HepG2 (cell line): ENCODE measurements around the gene PRR29. TPM values are rescaled to one million over a fixed set of nuclear protein-coding genes. Genes with fewer than 3 reads are reported as not detected.

Source experiments
- ATF5 ChIP-seq: sonication (generic); formaldehyde crosslinking; IDR thresholded peaks from 2 replicates; pipeline ENCODE4 v1.4.0; 2020; ENCODE audit warnings: mild to moderate bottlenecking, low read depth, missing genetic modification reagents
- CBFB ChIP-seq: sonication (generic); formaldehyde crosslinking; IDR thresholded peaks from 2 replicates; pipeline ENCODE4 v1.4.0; 2020; ENCODE audit warnings: missing genetic modification reagents
- CBX2 ChIP-seq, 2 experiments: fragments of 200-600 bp in 1 of 2; sonication (generic); formaldehyde crosslinking in 1 of 2; IDR thresholded peaks; 2 replicates each; pipeline versions ENCODE4 v1.7.0 to v1.8.1; 2018 to 2022; ENCODE audit warnings: low read depth in 2 of 2, low read length in 1 of 2, mild to moderate bottlenecking in 1 of 2, missing genetic modification reagents in 1 of 2
- CBX5 ChIP-seq: sonication (generic); formaldehyde crosslinking; IDR thresholded peaks from 2 replicates; pipeline ENCODE4 v1.4.0; 2020; ENCODE audit warnings: missing genetic modification reagents, borderline replicate concordance
- CERS6 ChIP-seq: sonication (generic); formaldehyde crosslinking; IDR thresholded peaks from 2 replicates; pipeline ENCODE4 v1.5.0; 2020; ENCODE audit warnings: missing genetic modification reagents
- FOXK2 ChIP-seq: fragments of 450-650 bp; IDR thresholded peaks from 2 replicates; pipeline ENCODE4 v1.6.1; 2016
- HOXA7 ChIP-seq: sonication (generic); formaldehyde crosslinking; IDR thresholded peaks from 2 replicates; pipeline ENCODE4 v1.8.1; 2022; ENCODE audit warnings: mild to moderate bottlenecking, missing genetic modification reagents, moderate library complexity
- NPAS2 ChIP-seq: sonication (generic); formaldehyde crosslinking; IDR thresholded peaks from 2 replicates; pipeline ENCODE4 v1.8.0; 2022; ENCODE audit warnings: mild to moderate bottlenecking, missing genetic modification reagents, borderline replicate concordance
- PHF21A ChIP-seq: sonication (generic); formaldehyde crosslinking; IDR thresholded peaks from 2 replicates; pipeline ENCODE4 v1.5.0; 2020; ENCODE audit warnings: mild to moderate bottlenecking, missing genetic modification reagents
- ZBTB34 ChIP-seq: sonication (generic); formaldehyde crosslinking; IDR thresholded peaks from 2 replicates; pipeline ENCODE4 v1.8.0; 2022; ENCODE audit warnings: mild to moderate bottlenecking, missing genetic modification reagents
- ZFP36L1 ChIP-seq: sonication (generic); formaldehyde crosslinking; IDR thresholded peaks from 2 replicates; pipeline ENCODE4 v1.8.0; 2022; ENCODE audit warnings: mild to moderate bottlenecking, missing genetic modification reagents, moderate library complexity
- ZNF225 ChIP-seq: sonication (generic); formaldehyde crosslinking; IDR thresholded peaks from 2 replicates; pipeline ENCODE4 v1.4.0; 2020; ENCODE audit warnings: mild to moderate bottlenecking, missing genetic modification reagents
- ZNF253 ChIP-seq: sonication (generic); formaldehyde crosslinking; IDR thresholded peaks from 2 replicates; pipeline ENCODE4 v1.8.0; 2022; ENCODE audit warnings: mild to moderate bottlenecking, missing genetic modification reagents, borderline replicate concordance
- ZNF264 ChIP-seq: sonication (generic); formaldehyde crosslinking; IDR thresholded peaks from 2 replicates; pipeline ENCODE4 v1.4.0; 2020; ENCODE audit warnings: missing genetic modification reagents
- ZNF547 ChIP-seq: sonication (generic); formaldehyde crosslinking; IDR thresholded peaks from 2 replicates; pipeline ENCODE4 v1.5.1; 2020; ENCODE audit warnings: mild to moderate bottlenecking, missing genetic modification reagents
- ZNF570 ChIP-seq: sonication (generic); formaldehyde crosslinking; IDR thresholded peaks from 2 replicates; pipeline ENCODE4 v1.4.0; 2020; ENCODE audit warnings: mild to moderate bottlenecking, missing genetic modification reagents, borderline replicate concordance
- ZNF710 ChIP-seq: sonication (generic); formaldehyde crosslinking; IDR thresholded peaks from 2 replicates; pipeline ENCODE4 v1.5.0; 2020; ENCODE audit warnings: mild to moderate bottlenecking, missing genetic modification reagents, borderline replicate concordance
- ZNF772 ChIP-seq: sonication (generic); formaldehyde crosslinking; IDR thresholded peaks from 2 replicates; pipeline ENCODE4 v1.5.0; 2020; ENCODE audit warnings: mild to moderate bottlenecking, missing genetic modification reagents
- polyA plus RNA-seq, 8 experiments: library from polyadenylated mRNA; depleted of rRNA in 3 of 8; stranded (reverse) in 7 of 8; unstranded in 1 of 8; fragments of >200 nt; fragmentation: Illumina TruSeq in 4 of 8; extraction: Trizol in 4 of 8; gene quantifications; 2 replicates each; pipeline versions ENCODE4 v1.2.1 to v1.2.3, GENCODE V29; 2011 to 2016; ENCODE audit warnings: low read depth in 4 of 8, missing spikeins in 1 of 8, mixed read lengths in 1 of 8; ENCODE audit not compliant: insufficient read depth in 1 of 8
- total RNA-seq, 5 experiments: library from RNA; depleted of rRNA; stranded (reverse); fragments of >200 nt; fragmentation: Illumina TruSeq; extraction: Trizol; gene quantifications; 2 replicates each; pipeline ENCODE4 v1.2.3, GENCODE V29; 2016; ENCODE audit warnings: low read depth in 1 of 5
- TF ChIP-seq, protein P1 (sequence below): sonication (generic); formaldehyde crosslinking; conservative IDR thresholded peaks from 2 replicates; pipeline ENCODE4 v1.4.0; 2020; ENCODE audit warnings: missing genetic modification reagents
- TF ChIP-seq, protein P2 (sequence below): IDR thresholded peaks from 2 replicates; pipeline ENCODE4 v1.6.1; 2016; ENCODE audit warnings: mild to moderate bottlenecking, missing biosample characterization, missing genetic modification reagents
- TF ChIP-seq, protein P3 (sequence below): sonication (generic); formaldehyde crosslinking; IDR thresholded peaks from 2 replicates; pipeline ENCODE4 v1.5.1; 2020; ENCODE audit warnings: mild to moderate bottlenecking, moderate library complexity, missing genetic modification reagents

The PRR29 gene
- total and polyA plus RNA-seq, 2 of the 13 experiments (the other 11 are each of a cell fraction or from before 2014, with no cell fraction given), result 0.07 to 0.20 TPM

DNA sequence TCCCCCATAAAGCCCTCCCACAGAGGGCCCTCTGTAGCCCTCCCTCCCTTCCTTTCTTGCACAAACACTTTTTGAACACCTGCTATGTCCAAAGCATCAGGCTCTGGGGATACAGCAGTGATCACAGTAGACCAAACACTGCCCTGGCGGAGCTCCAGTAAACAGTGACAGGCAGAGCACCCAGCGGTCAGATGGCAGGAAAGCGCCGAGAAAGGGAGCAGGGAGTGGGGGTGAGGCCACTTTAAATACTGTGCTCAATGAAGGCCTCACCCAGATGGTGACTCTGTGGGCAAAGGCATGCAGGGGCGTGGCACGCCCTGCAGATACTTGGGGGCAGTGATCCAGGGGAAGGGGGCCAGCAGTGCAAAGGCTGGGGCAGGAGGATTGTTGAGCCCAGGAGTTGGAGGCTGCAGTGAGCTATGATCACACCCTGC lies 7.6 kb downstream of the PRR29 start (continued):
- TF ChIP-seq CERS6 (CRISPR knock-in tag), result no peak
- no peak for TF ChIP-seq FOXK2
- TF ChIP-seq, protein P1, sequence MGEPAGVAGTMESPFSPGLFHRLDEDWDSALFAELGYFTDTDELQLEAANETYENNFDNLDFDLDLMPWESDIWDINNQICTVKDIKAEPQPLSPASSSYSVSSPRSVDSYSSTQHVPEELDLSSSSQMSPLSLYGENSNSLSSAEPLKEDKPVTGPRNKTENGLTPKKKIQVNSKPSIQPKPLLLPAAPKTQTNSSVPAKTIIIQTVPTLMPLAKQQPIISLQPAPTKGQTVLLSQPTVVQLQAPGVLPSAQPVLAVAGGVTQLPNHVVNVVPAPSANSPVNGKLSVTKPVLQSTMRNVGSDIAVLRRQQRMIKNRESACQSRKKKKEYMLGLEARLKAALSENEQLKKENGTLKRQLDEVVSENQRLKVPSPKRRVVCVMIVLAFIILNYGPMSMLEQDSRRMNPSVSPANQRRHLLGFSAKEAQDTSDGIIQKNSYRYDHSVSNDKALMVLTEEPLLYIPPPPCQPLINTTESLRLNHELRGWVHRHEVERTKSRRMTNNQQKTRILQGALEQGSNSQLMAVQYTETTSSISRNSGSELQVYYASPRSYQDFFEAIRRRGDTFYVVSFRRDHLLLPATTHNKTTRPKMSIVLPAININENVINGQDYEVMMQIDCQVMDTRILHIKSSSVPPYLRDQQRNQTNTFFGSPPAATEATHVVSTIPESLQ (CRISPR knock-in tag), result no peak
- no peak for TF ChIP-seq ZBTB34 (CRISPR knock-in tag)
- no peak for TF ChIP-seq ZNF264 (CRISPR knock-in tag)
- TF ChIP-seq ZFP36L1 (CRISPR knock-in tag), result no peak
- 0 out of 2 replicates have a peak, but pooled peaks have one; percentile 34 for TF ChIP-seq ZNF710
- TF ChIP-seq NPAS2, result no peak
- TF ChIP-seq ZNF225 (CRISPR knock-in tag), result peak; percentile 22; the same call in 1 of the 2 replicates
- no peak for TF ChIP-seq HOXA7 (CRISPR knock-in tag)
- TF ChIP-seq ZNF547, result no peak
- no peak for TF ChIP-seq ZNF570 (CRISPR knock-in tag)
- TF ChIP-seq, protein P2, sequence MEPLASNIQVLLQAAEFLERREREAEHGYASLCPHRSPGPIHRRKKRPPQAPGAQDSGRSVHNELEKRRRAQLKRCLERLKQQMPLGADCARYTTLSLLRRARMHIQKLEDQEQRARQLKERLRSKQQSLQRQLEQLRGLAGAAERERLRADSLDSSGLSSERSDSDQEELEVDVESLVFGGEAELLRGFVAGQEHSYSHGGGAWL (CRISPR knock-in tag), result no peak
- TF ChIP-seq CBX5 (CRISPR knock-in tag), result no peak
- no peak for TF ChIP-seq CBX2 (IDR thresholded peaks at IDR 0.05; ENCODE audit: low read depth, low read length)
- no peak for TF ChIP-seq CBX2 (CRISPR knock-in tag; IDR thresholded peaks at IDR 0.05; ENCODE audit: low read depth)
- TF ChIP-seq ZNF772 (CRISPR knock-in tag), result no peak
- TF ChIP-seq CBFB (CRISPR knock-in tag), result no peak
- TF ChIP-seq ATF5 (CRISPR knock-in tag), result no peak
- TF ChIP-seq, protein P3, sequence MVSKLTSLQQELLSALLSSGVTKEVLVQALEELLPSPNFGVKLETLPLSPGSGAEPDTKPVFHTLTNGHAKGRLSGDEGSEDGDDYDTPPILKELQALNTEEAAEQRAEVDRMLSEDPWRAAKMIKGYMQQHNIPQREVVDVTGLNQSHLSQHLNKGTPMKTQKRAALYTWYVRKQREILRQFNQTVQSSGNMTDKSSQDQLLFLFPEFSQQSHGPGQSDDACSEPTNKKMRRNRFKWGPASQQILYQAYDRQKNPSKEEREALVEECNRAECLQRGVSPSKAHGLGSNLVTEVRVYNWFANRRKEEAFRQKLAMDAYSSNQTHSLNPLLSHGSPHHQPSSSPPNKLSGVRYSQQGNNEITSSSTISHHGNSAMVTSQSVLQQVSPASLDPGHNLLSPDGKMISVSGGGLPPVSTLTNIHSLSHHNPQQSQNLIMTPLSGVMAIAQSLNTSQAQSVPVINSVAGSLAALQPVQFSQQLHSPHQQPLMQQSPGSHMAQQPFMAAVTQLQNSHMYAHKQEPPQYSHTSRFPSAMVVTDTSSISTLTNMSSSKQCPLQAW (CRISPR knock-in tag), result 0 out of 2 replicates have a peak, but pooled peaks have one; percentile 39
- TF ChIP-seq ZNF253 (CRISPR knock-in tag), result no peak
- TF ChIP-seq PHF21A (CRISPR knock-in tag), result peak; percentile 35; the same call in 1 of the 2 replicates
